ENCODE results near the gene XIRP1.

- TF ChIP-seq CTCF (conservative IDR thresholded peaks at IDR 0.05 in 1 of 2, IDR thresholded peaks at IDR 0.05 in 1 of 2; ENCODE audit: extremely low read depth in 1 of 2, insufficient read depth in 1 of 2, low read depth in 1 of 2, low read length in 2 of 2) (no peak), EZH2 (IDR thresholded peaks at IDR 0.05; ENCODE audit: borderline replicate concordance, low read length) (no peak)
Observed at GRCh38 chr3:39133822-39134221, 58.6 kb downstream of the XIRP1 start.
